Non-pigmented ciliary epithelial cell (primary cell): Measurements from ENCODE around the gene CXCR3.
"Not testable (repeated sequence)": the region's sequence is repeated elsewhere in the genome, so short reads cannot be mapped to it uniquely, and the experiment has no call there.

Source experiments
- DNase-seq: peaks from one replicate; pipeline ENCODE4 v3.0.0-alpha.2; 2010; ENCODE audit warnings: low read depth

CXCR3 gene

GRCh38 chrX:71636438-71637252 is 18.3 kb upstream of the CXCR3 start:
- DNase-seq, result no peak

- DNase-seq, result no peak
These were observed 16.1 kb upstream of the CXCR3 start for GRCh38 chrX:71634366-71634765.

- DNase-seq, result no peak
These were observed 14.8 kb upstream of the CXCR3 start for GRCh38 chrX:71632923-71633657.

GRCh38 chrX:71629467-71629866 is 11.2 kb upstream of the CXCR3 start:
- no peak for DNase-seq

GRCh38 chrX:71627588-71628404 is 9.5 kb upstream of the CXCR3 start:
- DNase-seq, result no peak

- no peak for DNase-seq
These were observed 8.3 kb upstream of the CXCR3 start for GRCh38 chrX:71626576-71626975.

- DNase-seq, result no peak
These were observed 7.2 kb upstream of the CXCR3 start for GRCh38 chrX:71625471-71625870.

GRCh38 chrX:71623714-71624113 is 5.4 kb upstream of the CXCR3 start:
- no peak for DNase-seq

- DNase-seq, result no peak
These were observed 4.5 kb upstream of the CXCR3 start for GRCh38 chrX:71622576-71623450.

- no peak for DNase-seq
These were observed 3.8 kb upstream of the CXCR3 start for GRCh38 chrX:71622032-71622575.

- no peak for DNase-seq
These were observed 3.3 kb upstream of the CXCR3 start for GRCh38 chrX:71621603-71622002.

GRCh38 chrX:71619986-71620385 is 1.7 kb upstream of the CXCR3 start:
- DNase-seq, result no peak

- no peak for DNase-seq
These were observed 882 bp upstream of the CXCR3 start for GRCh38 chrX:71619193-71619592.

- DNase-seq, result no peak
These were observed 476 bp upstream of the CXCR3 start for GRCh38 chrX:71618787-71619186.

- no peak for DNase-seq
These were observed 569 bp downstream of the CXCR3 start for GRCh38 chrX:71617742-71618141.

GRCh38 chrX:71616672-71617529 is 1.4 kb downstream of the CXCR3 start:
- no peak for DNase-seq

- DNase-seq, result no peak
These were observed 2.4 kb downstream of the CXCR3 start for GRCh38 chrX:71615954-71616353.

- DNase-seq, result no peak
These were observed 3.3 kb downstream of the CXCR3 start for GRCh38 chrX:71615056-71615455.

GRCh38 chrX:71612256-71612655 is 6.1 kb downstream of the CXCR3 start:
- DNase-seq, result no peak

- DNase-seq, result not testable (repeated sequence)
These were observed 6.6 kb downstream of the CXCR3 start for GRCh38 chrX:71611736-71612135.
